HL-60 (cell line): ENCODE results near the gene TPP2.

Experiments used
- CTCF ChIP-seq: IDR thresholded peaks from one replicate; pipeline ENCODE4 v1.5.1; 2011; ENCODE audit warnings: low read length, control low read depth, inconsistent platforms; ENCODE audit not compliant: insufficient read depth
- POLR2AphosphoS5 ChIP-seq: IDR thresholded peaks from 2 replicates; pipeline ENCODE4 v1.6.1; 2012; ENCODE audit warnings: low read depth

DNA sequence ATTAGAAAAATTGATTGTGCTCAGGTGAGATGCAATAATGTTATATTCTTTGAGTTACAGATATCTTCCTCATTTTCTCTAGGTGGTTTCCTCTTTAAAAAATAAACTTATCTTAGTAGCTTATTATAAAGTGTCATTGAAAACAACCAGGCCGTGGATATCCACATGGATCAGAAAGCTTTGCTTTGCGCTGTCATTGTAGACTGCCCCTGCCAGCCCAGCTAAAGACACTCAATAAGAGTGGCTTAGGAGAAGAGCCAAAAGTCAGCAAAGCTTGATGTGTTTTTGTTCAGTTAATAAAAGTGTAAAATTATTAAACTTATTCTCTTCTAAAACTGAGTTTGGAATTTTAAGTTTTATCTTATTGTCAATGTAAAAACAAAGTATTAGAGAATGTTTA lies 34.4 kb downstream of the TPP2 start:
- TF ChIP-seq CTCF (no peak), POLR2AphosphoS5 (no peak)
